Prostate gland (tissue), 2 donors: ENCODE data around the gene ARSB.

Experiments used
- POLR2A ChIP-seq: fragments of 450-650 bp; IDR thresholded peaks from one replicate; pipeline ENCODE4 v1.6.1; 2016; ENCODE audit warnings: antibody characterized with exemption, mild to moderate bottlenecking
- POLR2AphosphoS5 ChIP-seq: sonication (generic); formaldehyde crosslinking; IDR thresholded peaks from one replicate; pipeline ENCODE4 v1.6.1; 2017; ENCODE audit warnings: antibody characterized with exemption
- TF ChIP-seq, protein P1 (sequence below), 4 experiments: fragments of 200-600 bp in 2 of 4; fragments of 450-650 bp in 2 of 4; sonication (generic) in 2 of 4; IDR thresholded peaks; 1 replicate in 3 of 4; 2 replicates in 1 of 4; pipeline ENCODE4 v1.5.1; 2016 to 2019; ENCODE audit warnings: antibody characterized with exemption in 4 of 4, mild to moderate bottlenecking in 2 of 4, moderate library complexity in 2 of 4

DNA sequence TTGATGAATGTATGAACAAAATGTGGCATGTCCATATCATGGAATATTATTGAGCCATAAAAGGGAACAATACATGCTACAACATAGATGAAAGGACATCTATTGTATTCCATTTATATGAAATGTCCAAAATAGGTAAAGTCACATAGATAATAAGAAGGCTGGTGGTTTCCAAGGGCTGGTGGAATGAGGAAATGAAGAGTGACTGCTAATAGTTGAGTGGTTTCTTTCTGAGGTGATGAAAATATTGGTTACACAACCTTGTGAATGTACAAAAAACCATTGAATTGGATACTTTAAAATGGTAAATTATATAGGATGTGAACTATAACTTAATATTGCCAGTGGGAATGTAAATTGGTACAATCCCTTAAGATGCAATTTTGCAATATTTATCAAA is 5.2 kb downstream of the ARSB start:
- TF ChIP-seq, protein P1, sequence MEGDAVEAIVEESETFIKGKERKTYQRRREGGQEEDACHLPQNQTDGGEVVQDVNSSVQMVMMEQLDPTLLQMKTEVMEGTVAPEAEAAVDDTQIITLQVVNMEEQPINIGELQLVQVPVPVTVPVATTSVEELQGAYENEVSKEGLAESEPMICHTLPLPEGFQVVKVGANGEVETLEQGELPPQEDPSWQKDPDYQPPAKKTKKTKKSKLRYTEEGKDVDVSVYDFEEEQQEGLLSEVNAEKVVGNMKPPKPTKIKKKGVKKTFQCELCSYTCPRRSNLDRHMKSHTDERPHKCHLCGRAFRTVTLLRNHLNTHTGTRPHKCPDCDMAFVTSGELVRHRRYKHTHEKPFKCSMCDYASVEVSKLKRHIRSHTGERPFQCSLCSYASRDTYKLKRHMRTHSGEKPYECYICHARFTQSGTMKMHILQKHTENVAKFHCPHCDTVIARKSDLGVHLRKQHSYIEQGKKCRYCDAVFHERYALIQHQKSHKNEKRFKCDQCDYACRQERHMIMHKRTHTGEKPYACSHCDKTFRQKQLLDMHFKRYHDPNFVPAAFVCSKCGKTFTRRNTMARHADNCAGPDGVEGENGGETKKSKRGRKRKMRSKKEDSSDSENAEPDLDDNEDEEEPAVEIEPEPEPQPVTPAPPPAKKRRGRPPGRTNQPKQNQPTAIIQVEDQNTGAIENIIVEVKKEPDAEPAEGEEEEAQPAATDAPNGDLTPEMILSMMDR (IDR thresholded peaks at IDR 0.05): no peak
- no peak for TF ChIP-seq POLR2A
- no peak for TF ChIP-seq POLR2AphosphoS5
